Breast epithelium (tissue), 4 donors: ENCODE results near the gene MAPRE2. TPM values are rescaled to one million over a fixed set of nuclear protein-coding genes. Genes with fewer than 3 reads are reported as not detected.

ENCODE experiments used
- DNase-seq, 2 donors: peaks; one replicate each; pipeline ENCODE4 v3.0.0-alpha.2; 2019; ENCODE audit warnings: low spot score in 2 of 2
- H3K27ac ChIP-seq, 2 donors: fragments of 200-600 bp; sonication (generic) in 1 of 2; one replicate each; pipeline ENCODE4 v1.5.1; 2016 to 2019; ENCODE audit warnings: mild to moderate bottlenecking in 1 of 2
- H3K27me3 ChIP-seq, 2 donors: fragments of 200-600 bp; sonication (generic) in 1 of 2; one replicate each; pipeline versions ENCODE4 v1.5.1 to v1.6.0; 2017 to 2019; ENCODE audit warnings: control low read depth in 1 of 2, mild to moderate bottlenecking in 1 of 2
- H3K36me3 ChIP-seq: fragments of 200-600 bp; one replicate; pipeline ENCODE4 v1.5.1; 2019
- H3K4me1 ChIP-seq, 2 donors: fragments of 200-600 bp; sonication (generic); one replicate each; pipeline ENCODE4 v1.5.1; 2016 to 2019; ENCODE audit warnings: control low read depth in 1 of 2
- H3K4me3 ChIP-seq, 3 donors: fragments of 200-600 bp; sonication (generic); 1 replicate in 2 of 3; 2 replicates in 1 of 3; pipeline ENCODE4 v1.5.1; 2016 to 2019; ENCODE audit warnings: mild to moderate bottlenecking in 3 of 3, moderate library complexity in 2 of 3
- H3K9me3 ChIP-seq, 2 donors: fragments of 200-600 bp; sonication (generic) in 1 of 2; one replicate each; pipeline ENCODE4 v1.5.1; 2016 to 2019; ENCODE audit warnings: control low read depth in 1 of 2
- POLR2A ChIP-seq: fragments of 450-650 bp; IDR thresholded peaks from one replicate; pipeline ENCODE4 v1.6.1; 2016; ENCODE audit warnings: antibody characterized with exemption, mild to moderate bottlenecking, moderate library complexity
- POLR2AphosphoS5 ChIP-seq, 3 donors: sonication (generic); formaldehyde crosslinking; IDR thresholded peaks; one replicate each; pipeline ENCODE4 v1.6.1; 2017; ENCODE audit warnings: antibody characterized with exemption in 3 of 3
- intact Hi-C: fragments of 100-400 bp; cut with DNase I; formaldehyde crosslinking; loops from one replicate; pipeline ENCODE4 v1.15.1; 2023; ENCODE audit warnings: low total_unique reads
- total RNA-seq, 3 donors: library from RNA; depleted of rRNA; stranded (reverse); fragments of >200 nt; gene quantifications; one replicate each; pipeline ENCODE4 v1.1.0, GENCODE V29; 2016
- TF ChIP-seq, protein P1 (sequence below), 3 donors: fragments of 450-650 bp; IDR thresholded peaks; one replicate each; pipeline ENCODE4 v1.5.1; 2016 to 2017; ENCODE audit warnings: antibody characterized with exemption in 3 of 3, mild to moderate bottlenecking in 3 of 3, moderate library complexity in 3 of 3

MAPRE2 gene
- total RNA-seq, 3 donors from 2014 or later, result 17.0 to 38.8 (median 21.3) TPM

DNA sequence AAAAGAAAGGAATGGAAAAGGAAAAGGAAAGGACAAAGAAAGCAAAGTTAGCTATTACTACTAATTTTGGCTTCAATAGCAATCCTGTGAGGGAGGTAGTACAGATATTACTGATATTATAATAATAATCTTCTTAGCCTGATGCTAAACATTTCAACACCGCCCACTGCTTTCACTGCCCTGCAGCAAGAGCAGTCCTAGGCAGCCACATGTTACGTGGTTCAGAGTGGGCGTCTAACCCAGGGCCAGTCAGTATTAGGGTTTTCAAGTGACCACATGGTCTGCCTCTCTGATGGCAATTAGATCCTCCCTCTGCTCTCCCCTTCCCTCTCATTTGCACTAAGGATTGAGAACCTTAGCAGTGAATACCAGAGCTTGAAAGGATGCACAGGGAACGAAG is 116.0 kb downstream of the MAPRE2 start:
- H3K27ac ChIP-seq, result no peak overlapping the region
- no peak overlapping the region for H3K4me3 ChIP-seq
- no peaks in the 10 kb centered on the region for H3K27me3 ChIP-seq
- no peaks in the 10 kb centered on the region for H3K9me3 ChIP-seq
- DNase-seq, result no peak
- intact Hi-C loops, result no loop called here
- TF ChIP-seq POLR2AphosphoS5 (IDR thresholded peaks at IDR 0.05) (no peak), POLR2A (no peak)
- TF ChIP-seq, protein P1, sequence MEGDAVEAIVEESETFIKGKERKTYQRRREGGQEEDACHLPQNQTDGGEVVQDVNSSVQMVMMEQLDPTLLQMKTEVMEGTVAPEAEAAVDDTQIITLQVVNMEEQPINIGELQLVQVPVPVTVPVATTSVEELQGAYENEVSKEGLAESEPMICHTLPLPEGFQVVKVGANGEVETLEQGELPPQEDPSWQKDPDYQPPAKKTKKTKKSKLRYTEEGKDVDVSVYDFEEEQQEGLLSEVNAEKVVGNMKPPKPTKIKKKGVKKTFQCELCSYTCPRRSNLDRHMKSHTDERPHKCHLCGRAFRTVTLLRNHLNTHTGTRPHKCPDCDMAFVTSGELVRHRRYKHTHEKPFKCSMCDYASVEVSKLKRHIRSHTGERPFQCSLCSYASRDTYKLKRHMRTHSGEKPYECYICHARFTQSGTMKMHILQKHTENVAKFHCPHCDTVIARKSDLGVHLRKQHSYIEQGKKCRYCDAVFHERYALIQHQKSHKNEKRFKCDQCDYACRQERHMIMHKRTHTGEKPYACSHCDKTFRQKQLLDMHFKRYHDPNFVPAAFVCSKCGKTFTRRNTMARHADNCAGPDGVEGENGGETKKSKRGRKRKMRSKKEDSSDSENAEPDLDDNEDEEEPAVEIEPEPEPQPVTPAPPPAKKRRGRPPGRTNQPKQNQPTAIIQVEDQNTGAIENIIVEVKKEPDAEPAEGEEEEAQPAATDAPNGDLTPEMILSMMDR (IDR thresholded peaks at IDR 0.05), result no peak
- no peaks in the 10 kb centered on the region for H3K36me3 ChIP-seq
- H3K4me1 ChIP-seq, result no peaks in the 10 kb centered on the region

GRCh38 chr18:35158728-35159450 is 117.7 kb downstream of the MAPRE2 start:
- H3K4me3 ChIP-seq, result no peak overlapping the region
- no peaks in the 10 kb centered on the region for H3K36me3 ChIP-seq
- intact Hi-C loops, result no loop called here
- no peaks in the 10 kb centered on the region for H3K9me3 ChIP-seq
- no peaks in the 10 kb centered on the region for H3K27me3 ChIP-seq
- no peak for DNase-seq
- H3K27ac ChIP-seq, result no peak overlapping the region
- H3K4me1 ChIP-seq, result no peaks in the 10 kb centered on the region
- TF ChIP-seq, protein P1 (IDR thresholded peaks at IDR 0.05), result no peak
- TF ChIP-seq POLR2AphosphoS5 (IDR thresholded peaks at IDR 0.05) (no peak), POLR2A (no peak)

GRCh38 chr18:35159782-35160181 is 118.6 kb downstream of the MAPRE2 start:
- no peaks in the 10 kb centered on the region for H3K4me1 ChIP-seq
- H3K4me3 ChIP-seq, result no peak overlapping the region
- no peak for DNase-seq
- H3K27me3 ChIP-seq, result no peaks in the 10 kb centered on the region
- TF ChIP-seq, protein P1 (IDR thresholded peaks at IDR 0.05), result no peak
- TF ChIP-seq POLR2A, result no peak
- TF ChIP-seq POLR2AphosphoS5 (IDR thresholded peaks at IDR 0.05), result no peak
- no peaks in the 10 kb centered on the region for H3K36me3 ChIP-seq
- H3K9me3 ChIP-seq, result no peaks in the 10 kb centered on the region
- intact Hi-C loops, result no loop called here
- no peak overlapping the region for H3K27ac ChIP-seq

- TF ChIP-seq, protein P1 (IDR thresholded peaks at IDR 0.05), result no peak
- no peak for DNase-seq
Measured at GRCh38 chr18:35161485-35161884, 120.3 kb downstream of the MAPRE2 start.

GRCh38 chr18:35161934-35162333 is 120.7 kb downstream of the MAPRE2 start:
- Histone ChIP-seq H3K27ac (no peak overlapping the region), H3K27me3 (no peaks in the 10 kb centered on the region), H3K9me3 (no peaks in the 10 kb centered on the region), H3K4me1 (no peaks in the 10 kb centered on the region), H3K4me3 (no peak overlapping the region), H3K36me3 (no peaks in the 10 kb centered on the region)
- TF ChIP-seq POLR2AphosphoS5 (IDR thresholded peaks at IDR 0.05) (no peak), POLR2A (no peak)
- TF ChIP-seq, protein P1 (IDR thresholded peaks at IDR 0.05), result no peak
- no peak for DNase-seq
- intact Hi-C loops, result no loop called here

More at GRCh38 chr18:35161485-35161884, 120.3 kb downstream of the MAPRE2 start:
- Histone ChIP-seq H3K27me3 (no peaks in the 10 kb centered on the region), H3K27ac (no peak overlapping the region), H3K9me3 (no peaks in the 10 kb centered on the region), H3K4me3 (no peak overlapping the region), H3K36me3 (no peaks in the 10 kb centered on the region), H3K4me1 (no peaks in the 10 kb centered on the region)
- intact Hi-C loops, result no loop called here
